Endothelial cell of umbilical vein (primary cell): ENCODE data around the gene GLYATL3. TPM values are rescaled to one million over a fixed set of nuclear protein-coding genes. Genes with fewer than 3 reads are reported as not detected.

Experiments used
- BruUV-seq: library from RNA; stranded (reverse); fragments of 400-500 nt; replicated peaks from 2 replicates; lab custom pipeline; 2021; lab: Mats Ljungman, UMichigan
- CTCF ChIA-PET: fragments of 300-600, 350-600 bp; sonication (Branson Sonifier 250); formaldehyde crosslinking; loops from one replicate; lab custom pipeline; 2021; ENCODE audit warnings: antibody characterized with exemption, inconsistent platforms; lab: Charles Lee
- POLR2A ChIA-PET: fragments of 300-600, 350-600 bp; sonication (Branson Sonifier 250); formaldehyde crosslinking; loops from one replicate; lab custom pipeline; 2021; ENCODE audit warnings: antibody characterized with exemption, inconsistent platforms; lab: Charles Lee
- DNase-seq: peaks from one replicate; pipeline ENCODE4 v3.0.0-alpha.2; 2011; ENCODE audit warnings: low read depth, low spot score
- FAIRE-seq: peaks from 2 replicates; lab custom pipeline; 2011; peaks lifted over from hg19 to GRCh38; lab: Jason Lieb, UNC
- H2AFZ ChIP-seq: 2 replicates; pipeline ENCODE4 v1.6.0; 2012; ENCODE audit warnings: low read depth, low read length, control low read depth, inconsistent platforms
- H3K27ac ChIP-seq: 2 replicates; pipeline ENCODE4 v1.5.1; 2011; ENCODE audit warnings: low read depth, mild to moderate bottlenecking, control low read depth, low read length, moderate library complexity; ENCODE audit not compliant: insufficient read depth
- H3K27me3 ChIP-seq, 2 experiments: 2 replicates each; pipeline versions ENCODE4 v1.6.0 to v1.6.1; 2011; ENCODE audit warnings: low read length in 2 of 2, mixed read lengths in 1 of 2; ENCODE audit not compliant: control insufficient read depth in 2 of 2, insufficient read depth in 2 of 2
- H3K36me3 ChIP-seq, 2 experiments: 2 replicates in 1 of 2; 3 replicates in 1 of 2; pipeline ENCODE4 v1.5.1; 2011; ENCODE audit warnings: low read length in 2 of 2, mild to moderate bottlenecking in 1 of 2, moderate library complexity in 1 of 2; ENCODE audit not compliant: control insufficient read depth in 2 of 2, insufficient read depth in 2 of 2; ENCODE audit errors: extremely low read depth in 1 of 2
- H3K4me1 ChIP-seq: 3 replicates; pipeline ENCODE4 v1.5.1; 2011; ENCODE audit warnings: mild to moderate bottlenecking, low read length; ENCODE audit not compliant: control insufficient read depth, insufficient read depth; ENCODE audit errors: extremely low read depth
- H3K4me2 ChIP-seq: 2 replicates; pipeline ENCODE4 v1.6.1; 2011; ENCODE audit warnings: low read length, control low read depth, mixed read lengths; ENCODE audit not compliant: insufficient read depth
- H3K4me3 ChIP-seq, 3 experiments: fragments of 200-600 bp in 1 of 3; sonication (generic), shearing (Covaris generic) in 1 of 3; replicated peaks in 1 of 3; 2 replicates each; pipeline ENCODE4 v1.5.1; 2011 to 2016; ENCODE audit warnings: control low read depth in 3 of 3, low read length in 3 of 3, mild to moderate bottlenecking in 2 of 3, inconsistent platforms in 1 of 3, low read depth in 1 of 3, moderate library complexity in 1 of 3; ENCODE audit not compliant: insufficient read depth in 1 of 3
- H3K79me2 ChIP-seq: 2 replicates; pipeline ENCODE4 v1.6.0; 2012; ENCODE audit warnings: low read length, inconsistent platforms; ENCODE audit not compliant: control insufficient read depth, insufficient read depth
- H3K9ac ChIP-seq: replicated peaks from 2 replicates; pipeline ENCODE3; 2011; ENCODE audit warnings: low read length, control low read depth; ENCODE audit not compliant: insufficient read depth; ENCODE audit errors: extremely low read depth
- H3K9me1 ChIP-seq: replicated peaks from 3 replicates; pipeline ENCODE4 v1.6.0; 2011; ENCODE audit warnings: mild to moderate bottlenecking, low read length; ENCODE audit not compliant: control insufficient read depth, insufficient read depth; ENCODE audit errors: extremely low read depth
- H3K9me3 ChIP-seq: replicated peaks from 2 replicates; pipeline ENCODE4 v1.5.1; 2012; ENCODE audit warnings: low read length, inconsistent platforms; ENCODE audit not compliant: control insufficient read depth, insufficient read depth
- H4K20me1 ChIP-seq: replicated peaks from 2 replicates; pipeline ENCODE3; 2011; ENCODE audit warnings: mild to moderate bottlenecking, low read length; ENCODE audit not compliant: control insufficient read depth, insufficient read depth; ENCODE audit errors: extremely low read depth
- CTCF ChIP-seq, 2 donors: IDR thresholded peaks; 1 replicate in 1 of 2; 2 replicates in 1 of 2; pipeline ENCODE4 v1.5.1; 2011; ENCODE audit warnings: low read length in 2 of 2, mild to moderate bottlenecking in 2 of 2, moderate library complexity in 2 of 2, control low read depth in 1 of 2, inconsistent platforms in 1 of 2, low read depth in 1 of 2; ENCODE audit not compliant: insufficient read depth in 1 of 2; ENCODE audit errors: extremely low read depth in 1 of 2
- EZH2 ChIP-seq: IDR thresholded peaks from 2 replicates; pipeline ENCODE4 v1.6.1; 2012; ENCODE audit warnings: borderline replicate concordance, low read depth, mild to moderate bottlenecking, moderate library complexity, low read length, inconsistent platforms; ENCODE audit not compliant: severe bottlenecking
- FOS ChIP-seq: IDR thresholded peaks from 2 replicates; pipeline ENCODE4 v1.6.1; 2011; ENCODE audit warnings: mild to moderate bottlenecking, low read length, moderate library complexity, borderline replicate concordance; ENCODE audit not compliant: insufficient read depth
- GATA2 ChIP-seq: IDR thresholded peaks from 2 replicates; pipeline ENCODE4 v1.7.0; 2011; ENCODE audit warnings: low read depth, mild to moderate bottlenecking, moderate library complexity, mixed read lengths, low read length; ENCODE audit not compliant: insufficient read length, insufficient read depth
- JUN ChIP-seq: IDR thresholded peaks from 2 replicates; pipeline ENCODE4 v1.6.1; 2011; ENCODE audit warnings: borderline replicate concordance, low read depth; ENCODE audit not compliant: insufficient read length, insufficient read depth
- MAX ChIP-seq: IDR thresholded peaks from 2 replicates; pipeline ENCODE4 v1.6.1; 2011; ENCODE audit not compliant: insufficient read depth, insufficient read length
- MYC ChIP-seq: IDR thresholded peaks from one replicate; pipeline ENCODE4 v1.6.1; 2011; ENCODE audit warnings: mild to moderate bottlenecking, low read depth, low read length
- POLR2A ChIP-seq: IDR thresholded peaks from 2 replicates; pipeline ENCODE4 v1.6.1; 2012; ENCODE audit warnings: low read depth, mild to moderate bottlenecking, control low read depth, low read length
- POLR2AphosphoS5 ChIP-seq: IDR thresholded peaks from 2 replicates; pipeline ENCODE4 v1.6.1; 2012; ENCODE audit warnings: low read depth, mild to moderate bottlenecking, control low read depth, low read length, moderate library complexity; ENCODE audit not compliant: insufficient read depth
- dilution Hi-C: fragments of 300-500 bp; cut with MboI; formaldehyde crosslinking; loops from one replicate; pipeline ENCODE4 v1.15.0; 2019; ENCODE audit warnings: low sequenced_read_pairs; ENCODE audit not compliant: extremely low pct_ligation_motif_present
- intact Hi-C: fragments of 100-400 bp; cut with micrococcal nuclease; formaldehyde crosslinking; loops from one replicate; pipeline ENCODE4 v1.10.0; 2022
- polyA plus RNA-seq, 4 experiments: library from polyadenylated mRNA; depleted of rRNA in 3 of 4; stranded (reverse) in 3 of 4; unstranded in 1 of 4; fragments of >200 nt; gene quantifications; 2 replicates each; pipeline versions ENCODE4 v1.2.1 to v1.2.3, GENCODE V29; 2011 to 2012; ENCODE audit warnings: missing spikeins in 1 of 4
- total RNA-seq: library from RNA; stranded (reverse); gene quantifications from 2 replicates; pipeline ENCODE4 v1.2.3, GENCODE V29; 2021

GLYATL3 gene
- total and polyA plus RNA-seq, 2 donors (not counting 3 experiments of a cell fraction or from before 2014, with no cell fraction given) = not detected

GRCh38 chr6:49541210-49541724 is 41.5 kb downstream of the GLYATL3 start:
- TF ChIP-seq MAX (no peak), MYC (no peak), EZH2 (no peak), POLR2AphosphoS5 (no peak), POLR2A (no peak), JUN (peak; percentile 42), GATA2 (no peak), CTCF (IDR thresholded peaks at IDR 0.05; ENCODE audit: extremely low read depth in 1 of 2, insufficient read depth in 1 of 2, low read depth in 1 of 2, low read length in 2 of 2) (no peak), FOS (peak; percentile 54)
- H3K4me3 ChIP-seq = no peak overlapping the region
- intact Hi-C loops = loop anchor here (1.0 kb wide), 1 partner anchor 25 kb away; no protein-coding TSS in a partner anchor
- H3K36me3 ChIP-seq = no peaks in the 10 kb centered on the region
- H3K27ac ChIP-seq = peak overlapping the region; percentile 41
- POLR2A ChIA-PET = no interaction called here
- H3K4me1 ChIP-seq = peaks cover 14% of the 10 kb centered on the region
- H3K27me3 ChIP-seq = no peaks in the 10 kb centered on the region
- no peaks in the 10 kb centered on the region for H3K79me2 ChIP-seq
- no peaks in the 10 kb centered on the region for H3K9me1 ChIP-seq
- no peaks in the 10 kb centered on the region for H3K9me3 ChIP-seq
- H4K20me1 ChIP-seq = no peaks in the 10 kb centered on the region
- H2AFZ ChIP-seq = peak overlapping the region; percentile 54
- no TSS peak for BruUV-seq
- dilution Hi-C loops = no loop called here
- H3K9ac ChIP-seq = no peak overlapping the region
- DNase-seq (peak; percentile 67), FAIRE-seq (peak; percentile 67)
- H3K4me2 ChIP-seq = peak overlapping the region; percentile 55
- CTCF ChIA-PET = interaction anchor here (0.6 to 7.3 kb wide), 9 partner anchors 7 to 82 kb away, joined by 3 to 56 read pairs (median 7); partner anchors contain the start of gene C6orf141
